H4 (cell line): ENCODE measurements around the gene CFB. TPM values are rescaled to one million over a fixed set of nuclear protein-coding genes. Genes with fewer than 3 reads are reported as not detected.
"Not testable (repeated sequence)": the region's sequence is repeated elsewhere in the genome, so short reads cannot be mapped to it uniquely, and the experiment has no call there.

Experiments used
- DNase-seq: peaks from one replicate; pipeline ENCODE4 v3.0.0-alpha.2; 2015; ENCODE audit warnings: low spot score
- total RNA-seq: library from RNA; depleted of rRNA; stranded (reverse); fragments of >200 nt; shearing (Covaris generic); gene quantifications from 2 replicates; pipeline ENCODE4 v1.2.3, GENCODE V29; 2014; rRNA removed

CFB gene
- total RNA-seq = 1.5 and 4.3 TPM in 2 replicates

GRCh38 chr6:31945507-31946369 is at the start of gene CFB:
TSS of gene CFB (plus strand) at chr6:31946095. CDS start at chr6:31946222, 127 bp downstream.
- DNase-seq = peak; percentile 77

GRCh38 chr6:31896493-31896855 is 49.4 kb upstream of the CFB start:
- DNase-seq = no peak

- no peak for DNase-seq
These were observed 48.9 kb upstream of the CFB start for GRCh38 chr6:31896856-31897611.

- peak; percentile 75 for DNase-seq
These were observed 48.1 kb upstream of the CFB start, which contains the start of gene EHMT2 for GRCh38 chr6:31897612-31898382. TSS of gene EHMT2 (minus strand) at chr6:31897698. CDS start at chr6:31897677, 21 bp downstream.

DNA sequence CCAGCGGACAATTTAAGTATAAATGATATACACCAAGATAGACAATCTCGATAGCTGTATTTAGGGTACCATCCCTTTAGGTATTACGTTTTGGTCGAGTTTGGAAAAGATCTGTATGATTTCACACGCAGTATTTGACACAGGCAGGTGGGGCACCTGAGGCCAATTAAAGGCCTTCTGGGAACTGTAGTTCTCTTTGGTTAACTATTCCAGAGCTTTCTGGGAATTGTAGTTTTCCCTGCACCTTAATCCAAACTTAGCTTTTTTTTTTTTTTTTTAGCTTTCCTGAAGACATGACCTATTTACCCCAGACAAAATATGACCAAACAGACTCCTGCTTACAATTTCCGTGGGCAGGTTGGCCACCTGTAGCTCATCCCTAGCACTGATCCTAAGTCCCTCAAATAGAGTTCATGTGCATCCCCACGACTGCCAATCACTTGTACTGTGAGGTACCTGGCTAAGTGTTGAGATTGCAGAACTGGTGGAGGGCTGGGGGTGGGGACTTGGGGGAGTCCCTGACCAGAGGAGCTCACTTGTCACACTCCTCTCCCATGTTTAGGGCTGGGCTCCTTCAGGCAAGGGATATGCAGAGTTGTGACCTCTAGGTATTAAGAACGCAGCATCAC is 47.4 kb upstream of the CFB start:
- peak; percentile 50 for DNase-seq

GRCh38 chr6:31899215-31899614 is 46.7 kb upstream of the CFB start:
- DNase-seq = no peak

DNA sequence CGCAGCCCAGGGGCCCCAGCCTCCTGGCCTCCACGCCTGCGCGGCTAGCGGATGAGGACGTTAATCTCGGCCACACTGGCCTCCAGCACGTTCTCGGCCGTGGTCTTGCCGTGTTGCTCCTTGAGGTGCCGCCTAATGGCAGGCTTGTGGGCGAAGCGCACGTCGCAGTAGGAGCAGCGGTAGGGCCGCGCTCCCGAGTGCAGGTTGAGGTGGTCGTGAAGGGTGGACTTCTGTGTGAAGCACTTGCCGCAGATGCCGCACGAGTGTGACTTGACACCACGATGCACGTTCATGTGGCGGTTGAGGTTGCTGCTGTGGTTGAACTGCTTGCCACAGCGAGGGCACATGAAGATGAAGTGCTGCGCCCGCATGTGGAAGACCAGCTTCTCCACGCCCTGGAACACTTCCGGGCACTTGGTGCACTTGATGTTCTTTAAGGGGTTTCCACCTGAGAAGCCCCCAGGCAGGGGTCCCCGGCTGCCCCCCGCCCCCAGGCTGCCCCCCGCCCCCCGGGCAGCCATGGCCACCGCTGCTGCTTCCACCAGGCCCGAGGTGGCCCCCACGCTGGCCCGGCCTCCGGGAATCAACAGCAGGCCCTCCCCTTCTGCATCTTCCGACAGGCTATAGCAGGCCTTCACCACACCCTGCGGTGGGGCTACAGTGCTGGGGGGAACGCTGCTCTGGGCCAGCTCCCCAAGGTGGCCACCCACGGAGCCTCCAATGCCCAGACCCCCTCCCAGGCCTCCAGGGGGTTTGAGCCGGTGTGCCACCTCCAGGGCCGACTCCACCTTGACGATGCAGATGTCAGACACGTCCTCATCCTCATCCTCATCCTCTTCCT is 45.8 kb upstream of the CFB start:
- no peak for DNase-seq

DNA sequence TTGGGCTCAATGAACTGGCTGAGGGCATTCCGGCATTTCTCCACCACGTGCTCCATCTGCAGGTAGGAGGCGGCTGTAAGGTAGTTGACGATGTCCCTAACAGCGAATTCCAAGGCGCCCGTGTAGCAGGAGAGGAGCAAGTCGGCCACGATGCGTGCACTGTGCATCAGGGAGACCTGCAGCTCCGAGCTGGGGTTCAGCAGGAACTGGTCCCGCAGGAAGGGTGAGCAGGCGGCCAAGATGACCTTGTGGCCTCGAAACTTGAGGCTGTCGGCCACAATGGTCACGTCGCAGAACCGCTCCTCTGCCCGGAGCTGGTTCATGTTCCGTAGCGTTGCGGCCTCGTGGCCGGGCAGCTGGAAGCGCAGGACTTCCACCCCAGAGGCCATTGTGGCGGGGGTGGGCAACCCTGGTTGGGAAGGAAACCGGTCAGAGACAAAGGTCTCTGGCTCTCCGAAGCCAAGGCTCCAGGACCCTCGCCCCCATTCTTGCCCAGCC is 44.9 kb upstream of the CFB start:
- no peak for DNase-seq

- peak; percentile 33 for DNase-seq
These were observed 44.4 kb upstream of the CFB start for GRCh38 chr6:31901415-31901952.

DNA sequence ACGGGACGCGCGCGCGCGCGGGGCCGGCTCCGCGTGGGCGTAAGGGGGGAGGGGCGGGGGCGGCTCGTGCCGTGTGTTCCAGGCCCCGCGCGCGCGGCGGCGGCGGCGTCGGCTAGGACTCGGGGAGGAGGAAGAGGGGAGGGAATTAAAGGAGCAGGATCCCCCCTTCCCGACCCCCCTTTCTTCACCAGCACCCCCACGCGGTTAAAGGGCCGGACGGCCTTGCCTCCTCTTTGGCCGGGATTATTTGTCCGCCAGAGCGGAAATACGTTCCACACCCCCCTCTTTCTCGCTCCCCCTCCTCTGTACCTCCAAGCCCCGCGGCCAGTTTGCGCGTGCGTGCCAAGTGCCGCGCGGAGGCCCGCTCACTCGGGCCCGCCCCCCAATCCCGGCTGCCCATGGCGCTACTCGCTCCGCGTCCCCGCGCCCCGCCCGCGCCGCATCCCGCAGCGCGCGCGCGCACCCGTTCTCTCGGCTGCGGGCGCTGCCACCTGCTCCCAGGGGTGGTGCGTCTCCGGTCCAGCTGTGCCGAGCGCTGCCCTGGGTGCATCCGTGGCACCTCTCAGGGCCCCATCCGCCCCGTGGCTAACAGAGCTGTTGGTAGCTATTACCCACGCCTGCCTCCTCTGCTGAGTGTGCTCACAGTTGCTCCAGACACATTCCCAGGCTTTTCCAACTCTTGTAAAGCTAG is 43.8 kb upstream of the CFB start, which contains the start of gene ZBTB12:
TSS of gene ZBTB12 (minus strand) at position 134 of the 691 bp plus-strand sequence. CDS start 781 bp downstream, outside the sequence.
- DNase-seq = peak; percentile 92

DNA sequence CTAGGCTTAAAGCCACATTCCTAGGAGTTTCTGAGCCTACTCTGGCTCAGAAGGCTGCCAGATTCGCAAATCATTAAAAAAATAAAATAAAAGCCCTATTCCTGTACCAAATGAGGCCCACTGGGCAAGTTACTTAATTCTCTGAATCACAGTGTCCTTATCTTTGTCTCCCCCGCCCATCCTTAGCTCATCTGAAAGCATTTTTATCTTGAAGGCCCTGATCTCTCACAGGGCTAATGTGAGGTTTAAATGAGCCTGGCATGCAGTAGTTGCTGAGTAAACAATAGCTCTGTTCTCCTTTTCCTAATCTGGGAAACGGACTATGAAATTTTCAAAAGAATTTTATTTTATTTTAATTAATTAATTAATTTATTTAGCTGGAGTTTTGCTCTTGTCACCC is 41.9 kb upstream of the CFB start:
- no peak for DNase-seq

GRCh38 chr6:31905041-31905440 is 40.9 kb upstream of the CFB start:
- DNase-seq = no peak

DNA sequence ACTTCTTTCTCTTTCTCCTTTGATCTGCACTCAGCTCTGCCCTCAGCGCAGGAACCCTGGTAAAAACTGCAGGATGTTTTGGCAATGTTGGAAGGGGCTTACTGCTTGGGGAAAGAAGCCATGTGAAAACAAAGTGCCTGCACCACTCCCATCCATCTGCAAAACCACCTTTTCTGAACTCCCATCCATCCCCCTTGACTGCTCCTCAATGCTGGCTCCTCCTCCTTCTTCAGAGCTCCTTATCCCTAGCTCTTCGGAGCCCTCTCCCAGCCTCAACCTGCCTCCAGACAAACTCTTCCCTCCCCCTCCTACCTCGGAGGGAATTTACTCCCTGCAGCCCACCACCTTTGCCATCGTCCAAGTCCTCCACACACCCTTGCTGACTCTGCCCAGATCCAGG is 39.8 kb upstream of the CFB start:
- no peak for DNase-seq

GRCh38 chr6:31906727-31907126 is 39.2 kb upstream of the CFB start:
- not testable (repeated sequence) for DNase-seq

- peak; percentile 90 for DNase-seq
These were observed 38.6 kb upstream of the CFB start for GRCh38 chr6:31907158-31907813.

DNA sequence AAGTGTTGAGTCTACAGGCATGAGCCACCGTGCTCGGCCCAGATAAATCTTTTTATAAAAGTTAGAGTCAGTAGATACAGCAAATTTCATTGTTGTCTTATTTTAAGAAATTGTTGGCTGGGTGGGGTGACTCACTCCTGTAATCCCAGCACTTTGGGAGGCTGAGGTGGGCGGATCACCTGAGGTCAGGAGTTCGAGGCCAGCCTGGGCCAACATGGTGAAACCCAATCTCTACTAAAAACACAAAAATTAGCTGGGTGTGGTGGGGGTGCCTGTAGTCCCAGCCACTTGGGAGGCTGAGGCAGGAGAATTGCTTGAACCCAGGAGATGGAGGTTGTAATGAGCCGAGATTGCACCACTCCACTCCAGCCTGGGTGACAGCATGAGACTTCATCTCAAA is 37.6 kb upstream of the CFB start:
- DNase-seq = not testable (repeated sequence)

GRCh38 chr6:31908791-31909190 is 37.1 kb upstream of the CFB start:
- DNase-seq = no peak

- not testable (repeated sequence) for DNase-seq
These were observed 36.6 kb upstream of the CFB start for GRCh38 chr6:31909298-31909697.
